NCI-H460 (cell line): ENCODE measurements around the gene KIAA1614. TPM values are rescaled to one million over a fixed set of nuclear protein-coding genes. Genes with fewer than 3 reads are reported as not detected.

Experiments
- DNase-seq: peaks from one replicate; pipeline ENCODE4 v3.0.0-alpha.2; 2016; ENCODE audit warnings: low read depth; ENCODE audit errors: extremely low read depth
- total RNA-seq: library from RNA; depleted of rRNA; stranded (reverse); fragments of >200 nt; shearing (Covaris generic); gene quantifications from 2 replicates; pipeline ENCODE4 v1.2.3, GENCODE V29; 2014; rRNA removed

Gene KIAA1614
- total RNA-seq, 1 experiment from 2014 or later, result 0.02 TPM

GRCh38 chr1:180981596-180982387, 69.1 kb downstream of the KIAA1614 start:
- no peak for DNase-seq

- no peak for DNase-seq
Measured at GRCh38 chr1:180982422-180982821, 69.7 kb downstream of the KIAA1614 start.

- DNase-seq, result no peak
Measured at GRCh38 chr1:180988253-180988752, 75.6 kb downstream of the KIAA1614 start.

- DNase-seq, result no peak
Measured at GRCh38 chr1:180994262-180994661, 81.6 kb downstream of the KIAA1614 start.

GRCh38 chr1:180997843-180998504, 85.3 kb downstream of the KIAA1614 start:
- no peak for DNase-seq

Other genes starting within 250 kb of the KIAA1614 start
- gene STX6, start 110.0 kb downstream of the KIAA1614 start, total RNA-seq, result 29.1 and 32.4 TPM in 2 replicates
- 10.0 and 11.5 TPM in 2 replicates for gene MR1, start 121.1 kb downstream of the KIAA1614 start, total RNA-seq
- gene IER5, start 175.8 kb downstream of the KIAA1614 start, total RNA-seq, result 29.6 and 35.8 TPM in 2 replicates